NOMO-1 treated with DMSO at 0.1 percent for 48 hours (cell line): ENCODE results near the gene CTR9.
A peak's percentile ranks its signal among the peaks of the same experiment; 100 is the strongest.

ENCODE experiments used
- DNase-seq: peaks from one replicate; lab custom pipeline; 2025; ENCODE audit not compliant: unreplicated experiment; lab: John Stamatoyannopoulos, UW

CTR9 gene

DNA sequence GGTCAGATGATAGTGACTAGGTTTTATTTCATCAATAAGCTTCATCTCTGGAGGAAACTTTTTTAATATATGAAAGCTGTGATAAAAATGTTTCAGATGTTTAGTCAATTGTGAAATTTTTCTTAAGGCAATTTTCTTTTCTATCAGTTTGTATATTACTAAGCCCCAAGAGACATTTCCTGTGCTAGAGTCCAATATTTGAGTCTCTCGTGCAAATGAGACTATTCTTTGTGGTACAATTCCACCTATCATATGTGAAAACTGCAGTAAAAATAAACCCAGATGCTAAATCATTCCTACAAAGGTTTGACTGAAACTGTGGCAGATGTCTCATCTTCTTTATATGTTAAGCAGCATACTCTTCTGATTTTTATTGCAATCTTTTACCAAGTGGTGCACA, 28.0 kb downstream of the CTR9 start:
- no peak for DNase-seq

DNA sequence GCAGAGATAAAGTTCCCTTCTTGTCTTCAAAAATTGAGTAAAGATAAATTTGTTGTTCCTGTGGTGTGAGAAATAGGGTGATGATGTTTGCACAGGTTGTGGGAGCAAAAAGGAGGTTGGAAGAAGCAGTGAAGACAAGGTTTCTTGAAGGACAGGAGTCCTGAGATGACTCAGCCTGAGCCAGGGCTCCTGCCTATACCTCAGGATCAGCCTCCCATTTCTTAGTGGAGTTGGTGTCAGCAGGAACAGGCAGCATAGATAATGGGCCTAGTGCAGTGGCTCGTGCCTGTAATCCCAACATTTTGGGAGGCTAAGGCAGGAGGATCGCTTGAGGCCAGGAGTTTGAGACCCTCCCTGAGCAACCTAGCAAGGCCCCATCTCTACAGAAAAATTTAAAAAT, 29.0 kb downstream of the CTR9 start:
- no peak for DNase-seq

DNA sequence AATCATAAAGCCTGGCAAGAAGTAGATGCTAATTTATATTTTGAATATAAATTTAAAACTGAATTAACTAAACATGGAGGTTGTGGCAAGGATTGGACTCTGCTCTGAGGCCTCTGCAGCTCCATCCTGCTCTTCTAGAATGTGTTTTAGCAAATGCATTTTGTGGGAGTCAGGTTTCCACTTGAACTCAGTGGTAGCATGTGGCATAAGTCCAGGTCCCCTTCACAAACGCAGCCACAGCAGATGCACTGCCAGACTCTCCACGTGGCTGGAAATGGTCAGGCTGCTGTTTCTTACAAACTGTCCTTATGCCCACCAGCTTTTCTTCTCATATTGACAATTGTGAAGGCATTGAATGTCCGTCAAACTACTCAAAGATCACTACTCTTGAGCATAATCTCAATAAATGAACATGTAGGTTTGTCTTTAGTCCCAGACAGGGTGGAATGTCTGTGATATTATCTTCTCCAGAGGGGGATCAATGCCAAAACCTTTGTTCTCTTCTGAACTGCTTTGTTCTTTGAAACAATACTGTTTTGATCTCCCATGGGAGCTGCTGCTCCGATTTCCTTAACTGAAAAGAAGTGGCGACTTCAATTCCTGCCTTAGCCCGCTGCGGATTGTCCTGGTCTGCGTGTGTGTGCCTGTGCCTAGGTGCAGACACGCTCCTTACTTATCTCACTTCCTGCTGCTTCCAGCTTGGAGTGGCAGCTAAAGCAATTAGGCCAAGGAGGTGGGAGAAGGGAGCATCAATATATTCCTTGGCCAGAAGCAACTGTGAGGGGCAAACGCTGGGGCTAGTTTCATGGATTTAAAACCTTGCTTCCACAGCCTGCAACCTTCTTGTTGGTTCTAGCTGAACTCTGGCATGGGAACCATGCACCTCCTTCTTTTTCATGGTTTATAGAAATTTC, 33.4 kb downstream of the CTR9 start:
- DNase-seq = no peak

DNA sequence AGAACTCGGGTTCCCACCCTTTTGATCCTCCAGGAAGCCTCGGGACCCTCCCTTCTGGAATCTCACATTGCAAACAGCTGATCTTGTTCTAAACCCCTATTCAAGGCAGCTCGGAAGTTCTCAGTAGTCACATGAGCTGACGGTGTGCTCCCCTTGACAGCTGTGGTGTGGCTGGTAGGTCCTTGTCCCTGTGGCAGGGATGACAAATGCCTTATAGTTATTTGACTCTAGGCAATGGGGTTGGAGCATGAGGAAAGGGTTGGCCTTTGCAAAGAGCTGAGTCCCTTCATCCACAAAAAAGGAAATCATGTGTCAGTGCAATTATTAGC, 34.1 kb downstream of the CTR9 start:
- no peak for DNase-seq

DNA sequence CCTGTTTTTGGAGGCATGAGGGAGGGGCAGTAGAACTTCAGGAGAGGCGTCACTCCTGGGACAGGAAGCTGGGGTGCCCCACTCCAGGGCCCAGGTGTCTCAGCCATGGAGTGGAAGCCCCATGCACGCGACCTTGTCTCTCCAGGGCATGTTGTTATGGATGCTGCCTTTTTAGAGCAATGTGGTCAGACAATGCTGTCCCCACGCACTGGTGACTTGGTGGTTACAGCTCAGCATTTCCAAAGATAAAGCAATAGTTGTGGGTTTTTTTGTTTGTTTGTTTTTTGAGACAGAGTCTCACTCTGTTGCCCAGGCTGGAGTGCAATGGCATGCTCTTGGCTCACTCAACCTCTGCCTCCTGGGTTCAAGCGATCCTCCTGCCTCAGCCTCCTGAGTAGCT, 35.4 kb downstream of the CTR9 start:
- no peak for DNase-seq

GRCh38 chr11:10792385-10793068, 41.5 kb downstream of the CTR9 start:
- DNase-seq = peak; percentile 64

DNA sequence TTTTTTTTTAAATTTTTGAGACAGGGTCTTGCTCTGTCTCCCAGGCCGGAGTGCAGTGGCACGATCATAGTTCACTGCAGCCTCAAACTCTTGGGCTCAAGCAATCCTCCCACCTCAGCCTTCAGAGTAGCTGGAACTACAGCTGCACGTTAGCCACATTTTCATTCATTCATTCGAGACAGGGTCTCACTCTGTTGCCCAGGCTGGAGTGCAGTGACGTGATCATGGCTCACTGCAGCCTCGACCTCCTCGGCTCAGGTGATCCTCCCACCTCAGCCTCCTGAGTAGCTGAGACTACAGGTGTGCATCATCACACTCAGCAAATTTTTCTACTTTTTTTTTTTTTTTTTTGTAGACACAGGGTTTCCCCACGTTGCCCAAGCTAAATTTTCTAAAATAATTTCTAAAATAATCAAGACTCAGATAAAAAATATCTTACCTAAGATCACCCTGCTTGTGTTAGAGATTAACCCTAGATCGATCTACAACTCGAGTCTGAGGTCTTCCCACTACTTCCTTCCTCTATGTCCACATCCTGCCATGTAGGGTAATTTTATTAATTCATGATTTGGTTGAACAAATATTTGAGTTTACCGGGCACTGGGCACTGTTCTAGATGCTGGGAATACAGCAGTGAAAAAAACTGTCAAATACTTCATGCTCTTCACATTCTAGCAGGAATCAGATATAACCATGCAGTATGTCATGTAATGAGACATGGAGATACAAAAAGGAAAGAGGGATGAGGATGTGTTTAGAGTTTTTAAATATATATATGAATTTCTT, 42.6 kb downstream of the CTR9 start:
- DNase-seq = no peak

GRCh38 chr11:10796191-10796590, 45.1 kb downstream of the CTR9 start:
- DNase-seq = no peak

DNA sequence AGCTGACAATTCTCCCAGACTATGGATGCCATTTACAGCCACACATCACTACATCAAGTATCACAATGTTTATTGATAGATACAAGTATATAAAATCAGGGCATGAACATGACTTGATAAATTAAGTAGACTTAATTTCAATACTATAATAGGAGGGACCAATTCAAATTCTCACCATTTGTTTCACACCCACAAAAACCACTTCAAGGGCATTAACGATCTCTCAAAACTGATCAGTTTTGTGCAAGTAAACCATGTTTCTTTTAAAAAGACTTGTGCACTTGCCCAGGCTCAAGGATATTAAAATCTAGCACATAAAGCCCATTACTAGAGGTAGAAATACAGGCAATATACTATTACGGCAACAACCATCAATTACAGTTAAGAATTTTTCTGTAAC, 46.0 kb downstream of the CTR9 start:
- DNase-seq = no peak

DNA sequence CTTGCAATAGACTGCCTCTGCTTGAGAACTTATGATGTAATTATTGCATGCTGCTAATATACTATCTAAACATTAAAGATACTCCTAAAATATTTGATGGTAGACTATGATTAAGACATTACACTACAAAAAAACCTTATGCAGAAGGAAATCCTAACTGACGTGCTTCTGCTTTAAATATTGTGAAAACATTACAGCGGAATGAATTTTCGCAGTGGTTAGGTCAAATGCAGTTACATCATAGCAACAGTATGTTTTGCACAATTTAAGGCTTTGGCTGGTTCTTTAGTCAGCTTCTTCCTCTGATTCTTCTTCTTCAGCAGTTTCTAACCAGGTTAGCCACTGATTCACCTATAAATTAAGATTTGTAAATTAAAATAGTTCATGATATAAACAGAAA, 46.5 kb downstream of the CTR9 start:
- peak; percentile 82 for DNase-seq

- DNase-seq = peak; percentile 24
Observed at GRCh38 chr11:10798330-10798928, 47.4 kb downstream of the CTR9 start.

DNA sequence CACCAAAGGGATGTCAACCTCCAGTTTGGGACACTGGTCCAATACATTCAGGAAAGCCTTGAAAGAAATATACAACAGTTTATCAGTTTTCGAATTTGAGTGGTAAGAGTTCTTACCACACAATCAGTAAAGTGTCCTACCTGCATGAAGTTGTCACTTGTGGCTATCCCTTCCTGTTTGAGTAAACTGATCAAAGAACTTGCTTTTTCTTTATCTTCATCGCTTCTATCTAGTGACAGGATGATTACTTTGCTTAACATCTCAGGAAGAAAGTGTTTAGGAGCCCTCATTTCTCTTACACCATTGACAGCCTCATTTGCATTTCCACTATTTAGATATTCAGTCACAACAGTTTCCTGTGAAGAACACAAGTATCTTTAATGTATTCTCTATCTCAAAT, 49.2 kb downstream of the CTR9 start:
- DNase-seq = no peak

- DNase-seq = no peak
Observed at GRCh38 chr11:10803676-10804075, 52.6 kb downstream of the CTR9 start.

GRCh38 chr11:10805741-10806140, 54.7 kb downstream of the CTR9 start:
- no peak for DNase-seq

DNA sequence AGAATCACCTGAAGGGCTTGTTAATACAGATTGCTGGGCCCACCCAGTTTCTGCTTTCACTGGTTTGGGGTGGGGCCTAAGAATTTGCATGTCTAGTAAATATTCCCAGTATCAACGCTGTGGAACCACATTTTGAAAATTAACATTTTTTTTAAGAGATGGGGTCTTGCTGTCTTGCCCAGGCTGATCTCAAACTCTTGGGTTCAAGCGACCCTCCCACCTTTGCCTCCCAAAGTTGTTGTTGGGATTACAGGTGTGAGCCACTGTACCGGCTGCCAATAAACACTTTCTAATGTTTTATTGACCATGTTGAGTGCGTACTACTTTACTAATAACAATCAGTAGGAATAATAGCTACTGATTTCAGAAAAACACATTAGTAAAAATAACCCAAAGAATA, 55.2 kb downstream of the CTR9 start:
- DNase-seq = no peak

DNA sequence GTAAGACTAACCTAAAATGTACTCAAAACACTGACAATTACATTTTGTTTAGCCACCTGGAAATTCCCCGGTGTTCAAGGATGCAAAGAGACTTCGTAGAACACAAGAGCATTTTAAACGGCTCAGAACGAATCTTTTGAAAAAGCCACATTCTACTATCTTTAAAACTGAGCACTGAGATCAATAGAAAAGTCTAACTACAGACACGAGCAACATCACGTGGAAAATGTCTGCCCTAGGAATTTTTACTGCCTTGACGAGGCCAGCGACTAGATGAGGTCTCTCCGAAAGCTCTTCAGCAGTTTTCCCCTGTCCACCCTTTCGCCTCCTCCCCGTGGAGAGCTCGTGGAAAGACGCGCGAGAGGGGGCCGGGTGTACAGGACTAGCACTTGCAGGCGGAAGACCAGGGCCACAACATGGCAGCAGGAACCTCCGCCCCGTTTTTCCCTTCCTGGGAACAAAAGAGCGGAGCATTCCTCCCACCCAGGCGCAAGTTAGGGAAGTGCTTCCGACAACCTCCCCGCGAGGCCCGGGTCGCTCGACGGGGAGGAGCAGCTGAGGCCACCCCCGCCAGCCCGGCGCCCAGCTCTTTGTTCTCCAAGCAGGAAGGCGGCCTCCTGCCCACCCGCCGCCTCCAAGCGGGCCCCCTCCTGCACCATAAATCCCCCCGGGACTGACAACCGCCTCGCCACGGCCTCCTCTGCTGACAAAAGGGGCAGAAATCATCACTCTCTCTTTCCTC, 56.6 kb downstream of the CTR9 start:
- DNase-seq = peak; percentile 27

DNA sequence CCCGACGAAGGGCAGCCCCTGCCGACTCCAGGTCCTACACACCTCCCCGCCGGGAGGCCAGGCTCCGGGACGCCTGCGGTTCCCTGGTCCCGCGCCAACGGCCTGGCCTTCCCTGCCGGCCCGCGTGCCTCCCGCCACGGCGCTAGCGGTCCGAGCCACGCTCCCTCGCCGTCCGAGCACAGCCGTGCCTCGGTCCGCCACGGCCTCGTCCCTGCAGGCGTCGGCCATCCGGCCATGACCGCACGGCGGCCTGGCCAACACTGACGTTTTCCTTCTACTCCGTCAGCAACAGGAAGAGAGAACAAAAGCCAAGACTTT, 57.1 kb downstream of the CTR9 start:
- no peak for DNase-seq

- DNase-seq = peak; percentile 98
Observed at GRCh38 chr11:10808553-10809372, 57.7 kb downstream of the CTR9 start, which contains the start of gene EIF4G2. Gene EIF4G2 (minus strand): TSS chr11:10808926.

DNA sequence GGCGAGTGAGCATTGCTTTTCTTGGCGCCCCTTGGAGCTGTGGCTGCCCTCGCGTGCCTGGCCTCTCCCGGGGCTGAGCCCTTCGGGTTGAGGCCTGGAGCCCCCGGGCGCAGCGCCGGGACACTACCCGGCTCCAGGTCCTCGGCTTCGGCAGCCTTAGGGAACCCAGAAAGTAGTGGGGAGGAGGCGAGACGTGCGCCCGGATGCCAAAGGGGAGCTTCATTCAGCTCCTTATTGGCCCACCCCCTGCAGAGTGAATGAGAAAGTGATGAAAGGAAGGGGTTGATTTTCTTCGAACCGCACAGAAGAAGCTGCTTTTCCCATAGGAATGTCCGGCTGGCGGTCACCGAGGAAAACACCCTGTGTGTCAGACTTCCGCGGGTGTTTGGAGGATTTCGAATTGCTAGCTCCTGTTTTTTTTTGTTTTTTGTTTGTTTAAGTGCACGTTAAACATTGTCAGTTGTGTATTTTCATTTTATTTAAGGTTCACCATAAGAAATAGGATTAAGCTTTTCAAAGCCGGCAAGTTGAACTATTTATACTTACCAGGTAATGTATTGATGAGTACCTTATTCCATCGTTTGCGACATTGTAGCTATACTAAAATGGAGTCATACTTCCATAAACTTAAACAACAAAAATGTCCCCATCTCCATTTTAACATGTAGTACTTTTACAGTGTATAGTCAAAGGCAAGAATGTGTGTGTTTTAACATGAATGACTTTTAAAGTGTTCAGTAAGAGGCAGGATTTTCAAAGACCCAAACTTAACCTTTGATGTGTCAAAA, 58.5 kb downstream of the CTR9 start:
- DNase-seq = peak; percentile 44
